Central memory CD8-positive, alpha-beta T cell (primary cell): ENCODE measurements around the gene MED7.
A peak's percentile ranks its signal among the peaks of the same experiment; 100 is the strongest.

Source experiments
- ATAC-seq: fragments of 150-1000 bp; cut with Tn5 transposase; replicated peaks from 2 replicates; pipeline ENCODE4 v1.10.0; 2022; ENCODE audit warnings: mild to moderate bottlenecking, moderate FRiP score, moderate number of reproducible peaks; ENCODE audit not compliant: poor library complexity, severe bottlenecking; ENCODE audit errors: extremely low read depth
- DNase-seq, 2 donors: peaks; one replicate each; pipeline ENCODE4 v3.0.0; 2021; ENCODE audit warnings: low spot score in 2 of 2
- H3K27ac Mint-ChIP-seq: one replicate; pipeline ENCODE4 v1.8.0; 2022; ENCODE audit warnings: low read depth, mild to moderate bottlenecking, moderate library complexity, mixed read lengths
- H3K27me3 Mint-ChIP-seq: one replicate; pipeline ENCODE4 v1.8.0; 2022; ENCODE audit warnings: mixed read lengths
- H3K36me3 Mint-ChIP-seq: one replicate; pipeline ENCODE4 v1.8.0; 2022; ENCODE audit warnings: mild to moderate bottlenecking, moderate library complexity, mixed read lengths; ENCODE audit not compliant: insufficient read depth
- H3K4me1 Mint-ChIP-seq: one replicate; pipeline ENCODE4 v1.8.0; 2022; ENCODE audit warnings: mixed read lengths
- H3K4me3 Mint-ChIP-seq: one replicate; pipeline ENCODE4 v1.8.0; 2022; ENCODE audit warnings: mild to moderate bottlenecking, moderate library complexity, mixed read lengths
- H3K9me3 Mint-ChIP-seq: one replicate; pipeline ENCODE4 v1.8.0; 2022; ENCODE audit warnings: mixed read lengths

The MED7 gene

GRCh38 chr5:157157293-157157891 is 14.7 kb upstream of the MED7 start:
- ATAC-seq, result no peak
- DNase-seq, result no peak
- no peak overlapping the region for H3K4me3 Mint-ChIP-seq
- no peaks in the 10 kb centered on the region for H3K9me3 Mint-ChIP-seq
- H3K36me3 Mint-ChIP-seq, result peaks cover 7% of the 10 kb centered on the region
- peaks cover 48% of the 10 kb centered on the region for H3K4me1 Mint-ChIP-seq
- H3K27me3 Mint-ChIP-seq, result no peaks in the 10 kb centered on the region
- H3K27ac Mint-ChIP-seq, result peak overlapping the region; percentile 20

GRCh38 chr5:157155297-157155696 is 12.6 kb upstream of the MED7 start:
- DNase-seq (no peak), ATAC-seq (no peak)
- H3K27ac Mint-ChIP-seq, result peak overlapping the region; percentile 97
- H3K4me3 Mint-ChIP-seq, result peak overlapping the region; percentile 79
- peaks cover 7% of the 10 kb centered on the region for H3K36me3 Mint-ChIP-seq
- H3K9me3 Mint-ChIP-seq, result no peaks in the 10 kb centered on the region
- H3K27me3 Mint-ChIP-seq, result no peaks in the 10 kb centered on the region
- peaks cover 48% of the 10 kb centered on the region for H3K4me1 Mint-ChIP-seq

GRCh38 chr5:157150995-157151394 is 8.3 kb upstream of the MED7 start:
- Mint-ChIP-seq H3K4me1 (peaks cover 36% of the 10 kb centered on the region), H3K36me3 (peaks cover 3% of the 10 kb centered on the region), H3K27ac (no peak overlapping the region), H3K9me3 (no peaks in the 10 kb centered on the region), H3K4me3 (no peak overlapping the region), H3K27me3 (no peaks in the 10 kb centered on the region)
- no peak for DNase-seq
- no peak for ATAC-seq

GRCh38 chr5:157148734-157149615 is 6.3 kb upstream of the MED7 start:
- H3K4me1 Mint-ChIP-seq, result peaks cover 22% of the 10 kb centered on the region
- peak overlapping the region; percentile 88 for H3K27ac Mint-ChIP-seq
- H3K9me3 Mint-ChIP-seq, result no peaks in the 10 kb centered on the region
- DNase-seq, result peak; percentile 75 to 81
- ATAC-seq, result peak; percentile 94
- H3K4me3 Mint-ChIP-seq, result peak overlapping the region; percentile 38
- H3K27me3 Mint-ChIP-seq, result no peaks in the 10 kb centered on the region
- peaks cover 1% of the 10 kb centered on the region for H3K36me3 Mint-ChIP-seq

- Mint-ChIP-seq H3K27ac (peak overlapping the region; percentile 97), H3K4me1 (peaks cover 54% of the 10 kb centered on the region), H3K27me3 (no peaks in the 10 kb centered on the region), H3K36me3 (peaks cover 22% of the 10 kb centered on the region), H3K4me3 (peak overlapping the region; percentile 91), H3K9me3 (no peaks in the 10 kb centered on the region)
- no peak for DNase-seq
- peak; percentile 45 for ATAC-seq
These were observed 684 bp upstream of the MED7 start for GRCh38 chr5:157143127-157143971.

GRCh38 chr5:157137691-157138090 is 5.0 kb downstream of the MED7 start:
- no peaks in the 10 kb centered on the region for H3K9me3 Mint-ChIP-seq
- no peak overlapping the region for H3K4me3 Mint-ChIP-seq
- no peaks in the 10 kb centered on the region for H3K27me3 Mint-ChIP-seq
- DNase-seq, result no peak
- peaks cover 44% of the 10 kb centered on the region for H3K4me1 Mint-ChIP-seq
- peaks cover 32% of the 10 kb centered on the region for H3K36me3 Mint-ChIP-seq
- H3K27ac Mint-ChIP-seq, result no peak overlapping the region
- no peak for ATAC-seq

GRCh38 chr5:157132281-157132612 is 10.4 kb downstream of the MED7 start:
- Mint-ChIP-seq H3K36me3 (peaks cover 7% of the 10 kb centered on the region), H3K27me3 (no peaks in the 10 kb centered on the region), H3K4me1 (peaks cover 11% of the 10 kb centered on the region), H3K27ac (no peak overlapping the region), H3K9me3 (no peaks in the 10 kb centered on the region), H3K4me3 (no peak overlapping the region)
- DNase-seq, result no peak
- ATAC-seq, result no peak

- no peaks in the 10 kb centered on the region for H3K27me3 Mint-ChIP-seq
- H3K9me3 Mint-ChIP-seq, result no peaks in the 10 kb centered on the region
- peaks cover 7% of the 10 kb centered on the region for H3K4me1 Mint-ChIP-seq
- DNase-seq (no peak), ATAC-seq (no peak)
- no peak overlapping the region for H3K27ac Mint-ChIP-seq
- no peak overlapping the region for H3K4me3 Mint-ChIP-seq
- H3K36me3 Mint-ChIP-seq, result peaks cover 4% of the 10 kb centered on the region
These were observed 11.7 kb downstream of the MED7 start for GRCh38 chr5:157130925-157131324.

GRCh38 chr5:157121709-157122108 is 21.0 kb downstream of the MED7 start:
- H3K27ac Mint-ChIP-seq, result no peak overlapping the region

GRCh38 chr5:157120102-157120501 is 22.6 kb downstream of the MED7 start:
- DNase-seq, result no peak
- H3K27ac Mint-ChIP-seq, result no peak overlapping the region
- peaks cover 16% of the 10 kb centered on the region for H3K9me3 Mint-ChIP-seq
- H3K36me3 Mint-ChIP-seq, result no peaks in the 10 kb centered on the region
- no peak overlapping the region for H3K4me3 Mint-ChIP-seq
- H3K27me3 Mint-ChIP-seq, result no peaks in the 10 kb centered on the region
- ATAC-seq, result no peak
- peaks cover 10% of the 10 kb centered on the region for H3K4me1 Mint-ChIP-seq

More at GRCh38 chr5:157121709-157122108, 21.0 kb downstream of the MED7 start:
- Mint-ChIP-seq H3K27me3 (no peaks in the 10 kb centered on the region), H3K4me3 (no peak overlapping the region), H3K36me3 (no peaks in the 10 kb centered on the region), H3K9me3 (peaks cover 16% of the 10 kb centered on the region), H3K4me1 (peaks cover 2% of the 10 kb centered on the region)
- ATAC-seq (no peak), DNase-seq (no peak)

- Mint-ChIP-seq H3K9me3 (peaks cover 5% of the 10 kb centered on the region), H3K27me3 (no peaks in the 10 kb centered on the region), H3K4me3 (no peak overlapping the region), H3K27ac (no peak overlapping the region), H3K36me3 (no peaks in the 10 kb centered on the region), H3K4me1 (peaks cover 10% of the 10 kb centered on the region)
- no peak for ATAC-seq
- no peak for DNase-seq
These were observed 26.1 kb downstream of the MED7 start for GRCh38 chr5:157116483-157116954.

GRCh38 chr5:157115502-157115901 is 27.2 kb downstream of the MED7 start:
- Mint-ChIP-seq H3K9me3 (no peaks in the 10 kb centered on the region), H3K4me1 (peaks cover 10% of the 10 kb centered on the region), H3K4me3 (no peak overlapping the region), H3K27me3 (no peaks in the 10 kb centered on the region), H3K27ac (no peak overlapping the region), H3K36me3 (no peaks in the 10 kb centered on the region)
- no peak for DNase-seq
- ATAC-seq, result no peak
